ENCODE results near the gene SCAMP3. TPM values are rescaled to one million over a fixed set of nuclear protein-coding genes. Genes with fewer than 3 reads are reported as not detected.

Gene SCAMP3
- polyA plus RNA-seq, 1 donor from 2014 or later: 34.6 TPM

DNA sequence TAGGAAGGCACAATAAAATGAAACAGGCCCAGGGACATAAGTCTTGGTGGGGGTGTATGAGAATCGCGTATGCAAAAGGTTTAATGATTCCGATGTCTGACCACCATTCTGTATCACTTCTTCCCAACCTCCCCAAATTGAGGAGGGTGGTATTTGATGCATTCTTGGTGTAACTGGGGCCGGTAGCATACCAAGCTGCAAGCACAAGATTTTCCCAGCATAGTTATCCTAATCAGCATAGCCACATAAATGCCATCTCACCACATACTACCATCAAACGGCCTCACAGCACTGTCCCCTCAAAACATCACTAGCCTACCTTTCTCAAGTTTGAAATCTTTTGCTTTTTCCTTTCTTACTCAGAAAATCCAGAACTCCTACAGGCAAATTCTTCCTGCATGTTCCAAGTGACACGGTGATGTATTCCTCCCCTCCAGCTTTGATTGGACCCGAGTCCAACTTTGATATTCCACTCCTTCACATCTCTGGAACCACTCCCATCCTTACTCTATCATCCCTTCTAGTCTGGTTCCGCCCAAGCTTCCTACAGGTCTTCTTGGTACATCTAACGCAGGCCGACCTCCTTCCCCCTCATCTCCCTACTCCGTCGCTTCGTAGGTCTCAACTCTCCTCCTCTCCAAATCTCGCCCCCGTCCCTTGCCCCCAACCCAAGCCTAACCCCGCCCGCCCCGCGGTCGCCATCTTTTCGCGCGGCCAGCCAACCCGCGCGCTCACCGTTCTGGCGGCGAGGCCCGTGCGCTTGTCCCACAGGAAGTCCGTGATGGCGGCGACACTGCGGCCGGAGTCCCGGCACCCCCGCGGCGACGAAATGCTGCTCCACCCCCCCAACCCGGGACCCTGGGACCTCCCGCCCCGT is 10.5 kb upstream of the SCAMP3 start:
- TF ChIP-seq POLR2AphosphoS5 (IDR thresholded peaks at IDR 0.05) (no peak), CTCF (IDR thresholded peaks at IDR 0.05; ENCODE audit: poor library complexity, severe bottlenecking) (no peak), RAD21 (conservative IDR thresholded peaks at IDR 0.05) (no peak), MXI1 (conservative IDR thresholded peaks at IDR 0.05; ENCODE audit: poor library complexity, severe bottlenecking) (no peak), EZH2 (IDR thresholded peaks at IDR 0.05; ENCODE audit: borderline replicate concordance, insufficient read depth, low read length, poor library complexity, severe bottlenecking) (no peak), REST (IDR thresholded peaks at IDR 0.05; ENCODE audit: borderline replicate concordance) (peak; percentile 7), SMC3 (conservative IDR thresholded peaks at IDR 0.05; ENCODE audit: poor library complexity) (no peak), TAF1 (IDR thresholded peaks at IDR 0.05; ENCODE audit: low read depth) (no peak)
- Histone ChIP-seq H3K79me2 (replicated peaks; ENCODE audit: insufficient read depth, low read length) (peaks cover 19% of the 10 kb centered on the region), H4K20me1 (ENCODE audit: insufficient read depth) (peaks cover 2% of the 10 kb centered on the region), H3K4me2 (ENCODE audit: low read length) (peak overlapping the region; percentile 99), H3K9ac (ENCODE audit: low read length) (peak overlapping the region; percentile 91), H3K9me2 (ENCODE audit: insufficient read depth, low read length) (no peaks in the 10 kb centered on the region), H3K27ac (ENCODE audit: low read length) (peak overlapping the region; percentile 89), H3F3A (ENCODE audit: insufficient read depth, low read length, poor library complexity, severe bottlenecking) (no peaks in the 10 kb centered on the region), H2AFZ (ENCODE audit: low read depth, low read length) (peak overlapping the region; percentile 65), H3K27me3 (ENCODE audit: insufficient read depth, low read depth, low read length) (no peaks in the 10 kb centered on the region), H3K36me3 (ENCODE audit: insufficient read depth, low read length) (no peaks in the 10 kb centered on the region), H3K4me3 (ENCODE audit: low read length) (peak overlapping the region; percentile 91), H3K9me3 (ENCODE audit: low read length) (no peaks in the 10 kb centered on the region)

DNA sequence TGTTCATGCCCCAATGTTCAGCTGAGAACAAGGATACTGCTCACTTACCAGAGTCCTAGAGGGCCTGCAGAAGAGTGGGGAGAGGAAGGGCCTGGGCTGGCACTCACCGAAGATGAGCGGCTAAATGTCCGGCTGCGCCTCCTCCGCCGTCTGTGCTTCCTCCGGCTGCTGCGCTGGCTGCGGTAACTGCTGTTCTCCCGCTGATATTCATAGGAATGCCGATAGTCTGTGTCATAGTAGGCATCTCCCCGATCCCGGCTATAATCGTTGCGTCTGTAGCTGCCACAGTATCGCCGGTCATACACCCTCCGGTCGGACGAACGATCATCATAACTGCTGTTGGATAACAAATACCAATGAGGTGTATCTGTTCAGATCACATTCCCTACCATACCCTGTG is 7.2 kb upstream of the SCAMP3 start:
- no peaks in the 10 kb centered on the region for H3K36me3 ChIP-seq (ENCODE audit: insufficient read depth, low read length)
- H3K27me3 ChIP-seq (ENCODE audit: insufficient read depth, low read depth, low read length): no peaks in the 10 kb centered on the region
- H3F3A ChIP-seq (ENCODE audit: insufficient read depth, low read length, poor library complexity, severe bottlenecking): no peaks in the 10 kb centered on the region
- TF ChIP-seq CTCF (IDR thresholded peaks at IDR 0.05; ENCODE audit: poor library complexity, severe bottlenecking) (no peak), TAF1 (IDR thresholded peaks at IDR 0.05; ENCODE audit: low read depth) (no peak), REST (IDR thresholded peaks at IDR 0.05; ENCODE audit: borderline replicate concordance) (no peak), RAD21 (conservative IDR thresholded peaks at IDR 0.05) (no peak), EZH2 (IDR thresholded peaks at IDR 0.05; ENCODE audit: borderline replicate concordance, insufficient read depth, low read length, poor library complexity, severe bottlenecking) (no peak), POLR2AphosphoS5 (IDR thresholded peaks at IDR 0.05) (no peak), SMC3 (conservative IDR thresholded peaks at IDR 0.05; ENCODE audit: poor library complexity) (no peak), EP300 (conservative IDR thresholded peaks at IDR 0.05; ENCODE audit: poor library complexity, severe bottlenecking) (no peak), MXI1 (conservative IDR thresholded peaks at IDR 0.05; ENCODE audit: poor library complexity, severe bottlenecking) (no peak)
- peaks cover 19% of the 10 kb centered on the region for H3K79me2 ChIP-seq (replicated peaks; ENCODE audit: insufficient read depth, low read length)
- no peak overlapping the region for H3K4me3 ChIP-seq (ENCODE audit: low read length)
- no peak overlapping the region for H3K9ac ChIP-seq (ENCODE audit: low read length)
- H3K4me2 ChIP-seq (ENCODE audit: low read length): no peak overlapping the region
- no peaks in the 10 kb centered on the region for H3K9me3 ChIP-seq (ENCODE audit: low read length)
- H4K20me1 ChIP-seq (ENCODE audit: insufficient read depth): peaks cover 2% of the 10 kb centered on the region
- H2AFZ ChIP-seq (ENCODE audit: low read depth, low read length): no peak overlapping the region
- H3K27ac ChIP-seq (ENCODE audit: low read length): no peak overlapping the region
- no peaks in the 10 kb centered on the region for H3K9me2 ChIP-seq (ENCODE audit: insufficient read depth, low read length)
